ENCODE measurements around the gene STEAP1B.
A peak's percentile ranks its signal among the peaks of the same experiment; 100 is the strongest.
"Not testable (repeated sequence)": the region's sequence is repeated elsewhere in the genome, so short reads cannot be mapped to it uniquely, and the experiment has no call there.

The STEAP1B gene

DNA sequence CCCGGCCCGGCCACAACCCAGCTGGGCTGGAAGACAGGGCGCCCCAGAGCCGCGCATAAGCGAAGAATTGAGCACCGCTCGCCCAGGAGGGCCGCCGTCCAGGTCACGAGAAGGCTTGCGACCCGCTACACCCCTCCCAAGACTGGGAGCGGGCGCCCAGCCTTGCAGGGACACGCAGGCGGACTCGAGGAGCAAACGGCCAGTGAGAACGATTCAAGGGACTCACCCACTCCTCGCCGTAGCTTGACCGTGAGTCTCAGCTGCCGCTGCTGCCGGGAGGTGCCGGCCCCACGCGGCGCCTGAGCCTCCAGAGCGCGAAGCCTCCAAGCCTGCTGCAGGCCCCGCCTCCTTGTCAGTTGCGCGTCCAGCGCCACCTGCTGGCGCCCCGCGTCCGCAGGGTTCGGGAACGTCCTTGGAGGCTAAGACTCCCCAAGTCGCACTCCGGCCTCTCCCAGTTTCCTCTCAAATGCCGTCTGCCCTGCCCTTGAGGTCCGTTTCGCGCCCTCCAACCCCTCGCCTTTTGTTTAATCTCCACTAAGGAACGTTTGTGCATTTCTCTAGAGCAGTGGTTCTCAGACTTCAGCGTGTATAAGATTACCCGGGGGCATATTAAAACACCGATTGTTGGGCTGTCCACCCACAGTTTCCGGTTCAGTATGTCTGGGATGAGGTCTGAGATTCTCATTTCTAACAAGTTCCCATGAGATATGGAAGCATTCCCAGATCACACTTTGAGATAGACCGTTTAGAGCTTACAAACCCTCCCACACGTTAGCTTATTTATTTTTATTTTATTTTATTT, at the start of gene STEAP1B:
Gene STEAP1B, minus strand, starts transcription at position 301 of the 802 bp plus-strand sequence. CDS start 5,333 bp downstream, outside the sequence.
- DNase-seq (ENCODE audit: low read depth): peak; percentile 53

DNA sequence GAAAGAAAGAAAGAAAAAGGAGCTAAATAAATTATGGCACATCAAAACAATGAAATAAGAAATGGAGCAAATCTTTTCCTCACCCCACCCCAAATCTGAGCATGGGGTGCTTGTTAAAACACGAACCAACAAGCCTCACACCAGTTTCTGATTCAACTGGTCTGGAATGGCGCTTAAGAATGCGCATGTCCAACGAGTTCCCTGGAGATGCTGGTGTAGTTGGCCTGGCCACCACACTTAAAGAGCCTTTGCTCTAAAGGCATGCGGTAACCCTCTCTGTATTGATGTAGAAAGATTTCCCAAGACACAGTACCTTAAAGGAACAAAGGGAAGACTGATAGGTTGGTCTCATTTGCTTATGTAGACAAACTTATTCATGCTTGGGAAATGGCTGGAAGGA, 49.1 kb upstream of the STEAP1B start:
- no peak for DNase-seq (ENCODE audit: low read depth)

DNA sequence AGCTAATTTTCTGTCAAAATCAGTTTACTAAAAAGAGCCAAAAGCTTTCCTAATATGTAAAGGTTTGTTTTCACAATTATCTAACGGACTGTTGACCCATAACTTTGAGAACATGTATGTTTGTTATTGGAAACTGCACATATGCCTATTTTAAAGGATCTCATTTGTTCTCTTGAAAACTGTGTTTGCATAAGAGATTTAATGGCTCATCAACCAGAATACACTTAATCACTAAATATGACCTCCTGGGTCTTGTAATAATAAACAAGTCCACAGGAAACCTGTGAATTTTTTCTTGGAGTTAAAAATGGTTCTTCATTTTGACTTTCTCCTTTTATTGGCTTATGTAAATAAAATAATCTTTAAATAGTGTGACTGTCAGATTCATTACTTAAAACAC, 48.3 kb upstream of the STEAP1B start:
- DNase-seq (ENCODE audit: low read depth): no peak

DNA sequence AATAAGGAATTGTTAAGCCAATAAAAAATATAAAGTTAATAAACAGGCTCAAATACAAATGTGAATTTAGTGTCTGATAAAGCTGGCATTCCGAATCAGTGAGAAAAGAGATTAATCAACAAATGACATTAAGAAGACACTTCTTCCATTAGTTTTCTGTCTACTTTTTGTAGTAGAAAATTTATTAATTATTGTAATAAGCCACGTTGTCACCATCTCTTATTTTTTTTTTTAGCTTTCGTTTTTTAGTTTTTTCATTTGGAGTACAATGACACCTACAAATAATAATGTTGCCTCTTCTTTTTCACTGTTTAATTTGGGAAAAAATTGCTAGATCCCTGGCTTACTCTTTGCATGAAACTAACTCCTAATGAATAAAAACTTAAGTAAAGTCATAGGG, 46.8 kb upstream of the STEAP1B start:
- no peak for DNase-seq (ENCODE audit: low read depth)

DNA sequence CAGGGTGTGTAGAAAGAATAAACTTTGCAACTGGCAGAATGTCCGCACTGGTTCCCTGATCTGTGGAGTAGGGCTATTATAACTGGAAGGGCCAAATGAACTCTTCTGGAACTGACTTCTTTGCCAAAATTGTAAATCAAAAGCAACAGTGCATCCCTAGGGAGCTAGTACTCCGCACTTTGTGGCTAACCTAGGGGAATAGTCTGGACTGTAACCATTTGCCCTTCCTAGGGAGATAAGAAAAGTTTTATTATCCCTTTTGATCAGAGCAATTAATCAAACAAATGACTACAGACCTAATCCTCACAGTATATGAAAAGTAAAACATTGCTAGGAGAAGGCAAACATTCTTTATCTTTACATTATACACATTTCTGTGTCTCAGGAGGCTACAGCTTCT, 45.5 kb upstream of the STEAP1B start:
- DNase-seq (ENCODE audit: low read depth): no peak

DNA sequence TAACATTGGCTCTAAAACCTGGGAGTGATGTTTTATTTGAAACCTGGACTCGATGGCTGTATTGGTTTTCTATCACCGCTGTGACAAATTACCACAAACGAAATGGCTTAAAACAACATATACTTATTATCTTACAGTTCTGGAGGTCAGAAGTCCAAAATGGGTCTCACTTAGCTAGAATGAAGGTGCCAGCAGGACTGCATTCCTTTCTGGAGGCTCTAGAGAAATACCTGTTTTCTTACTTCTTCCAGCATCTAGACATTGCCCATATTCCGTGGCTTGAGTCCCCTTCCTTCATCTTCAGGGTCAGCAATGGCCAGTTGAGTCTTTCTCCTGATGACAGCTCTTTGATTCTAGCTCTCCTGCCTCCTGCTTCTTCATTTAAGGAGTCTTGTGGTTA, 44.3 kb upstream of the STEAP1B start:
- DNase-seq (ENCODE audit: low read depth): no peak

DNA sequence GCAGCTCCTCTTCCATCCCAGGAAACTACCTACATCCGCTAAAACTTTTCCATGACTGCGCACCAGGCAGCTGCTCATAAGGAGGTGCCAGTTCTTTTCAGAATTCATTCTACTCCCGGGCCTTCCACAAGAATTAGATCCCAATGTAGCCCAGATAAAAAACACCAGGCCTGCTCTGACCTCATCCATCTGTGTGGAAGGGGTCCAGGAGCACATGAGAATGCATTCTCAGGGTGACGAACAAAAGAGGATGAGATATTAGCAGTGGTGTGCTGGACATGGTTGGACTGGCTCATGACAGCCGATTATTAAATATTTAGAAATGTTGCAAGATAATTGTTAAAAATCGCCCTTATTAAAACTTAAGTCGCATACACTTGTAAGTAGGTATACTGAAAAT, 43.2 kb upstream of the STEAP1B start:
- DNase-seq (ENCODE audit: low read depth): no peak

DNA sequence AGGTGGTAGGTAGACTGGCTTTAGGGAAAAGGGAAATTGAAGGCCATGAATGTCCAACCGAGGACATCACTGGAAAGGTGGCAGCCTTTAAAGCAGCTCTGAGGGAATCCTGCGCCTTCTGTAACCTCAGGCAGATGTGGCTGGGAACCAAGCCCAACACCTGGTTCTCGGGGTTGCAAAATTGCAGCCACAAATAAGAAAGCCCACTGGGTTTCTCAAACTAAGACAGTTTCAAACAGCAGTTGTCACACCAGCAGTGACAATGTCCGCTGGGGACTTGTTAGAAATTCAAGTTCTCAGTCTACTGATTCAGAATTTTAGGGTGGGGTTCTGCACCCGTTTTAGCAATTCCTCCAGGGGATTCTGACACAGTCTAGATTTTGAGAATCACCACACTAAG, 42.7 kb upstream of the STEAP1B start:
- no peak for DNase-seq (ENCODE audit: low read depth)

DNA sequence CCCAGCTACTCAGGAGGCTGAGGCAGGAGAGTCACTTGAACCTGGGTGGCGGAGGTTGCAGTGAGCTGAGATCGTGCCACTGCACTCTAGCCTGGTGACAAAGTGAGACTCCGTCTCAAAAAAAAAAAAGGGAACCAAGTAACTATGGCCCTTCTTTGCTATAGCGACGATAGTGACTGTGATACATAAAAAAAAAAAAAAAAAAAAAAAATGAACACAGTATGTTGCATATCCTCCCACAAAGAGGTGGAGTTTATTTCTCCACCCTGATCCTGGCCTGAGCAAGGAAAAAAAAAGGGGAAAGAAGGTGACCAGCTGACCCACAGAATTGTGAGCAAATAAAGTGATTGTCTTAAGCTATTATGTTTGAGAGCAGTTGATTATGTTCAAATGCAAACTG, 42.3 kb upstream of the STEAP1B start:
- DNase-seq (ENCODE audit: low read depth): no peak

DNA sequence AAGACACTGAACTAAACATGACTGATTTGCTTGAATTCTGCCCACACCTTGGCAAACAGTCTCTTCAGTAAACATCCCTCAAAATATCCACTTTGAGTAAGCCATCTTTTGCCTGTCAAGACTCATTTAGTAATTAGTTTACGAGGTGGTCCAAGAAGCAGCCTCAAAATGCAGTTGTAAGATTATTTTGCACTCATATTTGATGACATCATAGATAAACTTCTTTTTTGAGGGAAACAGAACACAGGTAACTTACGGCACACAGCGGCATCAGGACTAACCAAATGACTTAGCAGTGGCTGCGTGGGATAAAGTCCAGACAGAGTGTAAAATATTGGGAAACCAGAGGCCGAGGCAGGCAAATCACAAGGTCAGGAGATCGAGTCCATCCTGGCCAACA, 41.8 kb upstream of the STEAP1B start:
- no peak for DNase-seq (ENCODE audit: low read depth)

DNA sequence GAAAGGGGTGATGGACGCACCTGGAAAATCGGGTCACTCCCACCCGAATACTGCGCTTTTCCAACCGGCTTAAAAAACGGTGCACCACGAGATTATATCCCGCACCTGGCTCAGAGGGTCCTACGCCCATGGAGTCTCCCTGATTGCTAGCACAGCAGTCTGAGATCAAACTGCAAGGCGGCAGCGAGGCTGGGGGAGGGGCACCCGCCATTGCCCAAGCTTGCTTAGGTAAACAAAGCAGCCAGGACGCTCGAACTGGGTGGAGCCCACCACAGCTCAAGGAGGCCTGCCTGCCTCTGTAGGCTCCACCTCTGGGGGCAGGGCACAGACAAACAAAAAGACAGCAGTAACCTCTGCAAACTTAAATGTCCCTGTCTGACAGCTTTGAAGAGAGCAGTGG, 28.5 kb upstream of the STEAP1B start:
- DNase-seq (ENCODE audit: low read depth): not testable (repeated sequence)

DNA sequence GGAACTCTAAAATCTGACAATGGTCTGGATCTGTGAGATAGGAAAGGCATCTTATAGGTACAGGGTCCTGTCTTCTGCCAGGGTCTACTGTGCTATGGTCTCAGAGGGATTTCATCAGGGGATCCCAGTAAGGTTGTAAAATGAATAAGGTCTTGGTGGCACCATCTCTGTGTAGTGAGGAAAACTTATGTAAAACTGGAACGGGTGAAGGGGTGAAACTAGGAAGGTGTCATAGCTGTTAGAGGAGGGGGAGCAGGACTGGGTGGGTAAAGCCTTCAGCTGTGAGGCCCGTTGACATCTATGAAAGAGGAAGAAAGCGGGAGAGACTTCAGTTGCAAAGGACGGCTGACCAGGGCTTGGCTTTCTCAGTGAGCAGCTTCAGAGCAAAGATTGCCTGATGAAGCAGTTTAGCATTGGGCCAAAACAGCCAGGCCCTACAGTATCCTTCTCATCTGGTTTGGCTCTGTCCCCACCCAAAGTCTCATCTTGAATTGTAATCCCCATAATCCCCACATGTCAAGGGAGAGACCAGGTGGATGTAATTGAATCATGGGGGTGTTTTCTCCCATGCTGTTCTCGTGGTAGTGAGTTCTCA, 24.5 kb upstream of the STEAP1B start:
- DNase-seq (ENCODE audit: low read depth): not testable (repeated sequence)

DNA sequence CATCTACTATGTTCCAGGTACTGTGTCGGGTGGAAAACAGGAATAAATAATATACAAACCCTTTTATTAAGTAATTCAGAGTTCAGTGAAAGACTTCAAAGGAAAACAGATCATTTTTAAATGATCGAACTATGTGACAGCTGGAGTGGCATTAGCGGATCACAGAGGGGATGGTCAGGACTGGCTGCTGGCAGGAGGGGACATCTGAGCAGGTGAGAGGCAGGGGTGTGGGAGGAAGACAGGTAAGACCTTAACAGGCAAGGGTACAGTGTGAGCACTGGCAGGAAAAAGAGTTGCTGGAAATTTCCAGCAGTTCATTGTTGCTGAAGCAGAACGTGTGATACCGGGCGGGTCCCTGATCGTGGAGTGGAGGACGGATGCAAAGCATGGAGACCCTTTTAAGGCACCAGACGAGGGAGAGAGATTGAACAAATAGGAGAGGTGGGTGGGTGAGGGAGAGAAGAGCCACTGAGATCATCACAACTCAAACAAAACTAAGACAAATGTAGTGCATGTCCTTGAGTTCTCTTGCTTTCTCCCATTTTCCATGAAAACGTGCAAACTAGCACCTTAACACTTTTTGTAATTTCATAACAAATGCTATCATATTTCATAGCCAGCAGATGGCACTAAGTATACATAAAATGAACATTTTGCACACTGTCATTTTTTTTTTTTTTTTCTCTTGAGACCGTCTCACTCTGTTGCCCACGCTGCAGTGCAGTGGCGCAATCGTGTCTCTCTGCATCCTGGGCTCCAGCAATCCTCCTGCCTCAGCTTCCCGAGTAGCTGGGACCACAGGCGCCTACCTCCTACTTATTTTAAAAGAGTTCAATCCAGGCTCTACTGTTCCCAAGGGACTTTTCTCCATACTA, 23.7 kb upstream of the STEAP1B start:
- not testable (repeated sequence) for DNase-seq (ENCODE audit: low read depth)

DNA sequence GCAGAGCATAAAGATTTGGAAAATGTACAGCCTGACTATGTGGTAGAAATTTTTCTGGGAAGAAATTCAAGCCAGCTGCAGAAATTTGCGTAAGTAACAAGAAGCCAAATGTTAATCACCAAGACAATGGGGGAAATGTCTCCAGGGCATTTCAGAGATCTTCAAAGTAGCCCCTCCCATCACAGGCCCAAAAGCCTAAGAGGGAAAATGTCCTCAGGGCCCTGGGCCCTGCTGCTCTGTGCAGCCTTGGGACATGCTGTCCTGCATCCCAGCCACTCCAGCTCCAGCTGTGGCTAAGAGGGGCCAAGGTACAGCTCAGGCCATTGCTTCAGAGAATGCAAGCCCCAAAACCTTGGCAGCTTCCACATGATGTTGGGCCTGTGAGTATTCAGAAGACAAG, 19.6 kb upstream of the STEAP1B start:
- DNase-seq (ENCODE audit: low read depth): not testable (repeated sequence)

DNA sequence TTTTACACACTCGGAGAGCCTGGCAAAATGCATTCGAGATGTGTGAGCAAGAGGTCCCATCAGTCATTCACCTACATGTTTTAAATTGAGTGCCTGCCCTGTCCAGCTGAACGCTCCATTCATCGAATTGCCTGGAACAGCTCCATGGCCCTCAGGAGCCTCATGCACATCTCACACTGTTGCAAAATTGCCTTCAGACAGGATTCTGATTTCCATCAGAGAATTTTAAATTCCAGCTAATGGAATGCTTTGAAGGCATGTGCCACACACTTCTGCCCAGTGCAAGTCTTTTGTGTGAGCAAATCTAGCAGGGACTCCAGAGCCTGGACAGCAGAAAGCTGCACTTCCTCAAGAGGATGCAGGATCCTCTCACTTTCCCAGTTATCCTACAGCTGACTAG, 17.0 kb upstream of the STEAP1B start:
- DNase-seq (ENCODE audit: low read depth): not testable (repeated sequence)

DNA sequence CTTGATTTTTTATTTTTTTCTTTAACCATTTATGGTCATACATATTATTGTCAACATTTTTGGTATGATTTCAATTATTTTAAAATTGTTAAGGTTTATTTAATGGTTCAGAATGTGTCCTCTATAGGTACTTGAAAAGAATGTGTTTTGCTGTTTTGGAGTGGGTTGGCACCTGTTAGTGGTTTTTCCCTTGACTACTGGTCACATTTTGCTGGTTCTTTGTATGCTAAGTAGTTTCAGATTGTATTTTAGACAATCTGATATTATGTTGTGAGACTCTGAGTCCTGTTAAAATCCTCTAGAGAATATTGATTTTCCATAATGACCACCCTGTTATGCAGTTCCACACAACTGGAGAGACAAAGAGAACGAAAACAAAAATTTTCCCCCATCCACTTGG, 15.0 kb upstream of the STEAP1B start:
- DNase-seq (ENCODE audit: low read depth): not testable (repeated sequence)

DNA sequence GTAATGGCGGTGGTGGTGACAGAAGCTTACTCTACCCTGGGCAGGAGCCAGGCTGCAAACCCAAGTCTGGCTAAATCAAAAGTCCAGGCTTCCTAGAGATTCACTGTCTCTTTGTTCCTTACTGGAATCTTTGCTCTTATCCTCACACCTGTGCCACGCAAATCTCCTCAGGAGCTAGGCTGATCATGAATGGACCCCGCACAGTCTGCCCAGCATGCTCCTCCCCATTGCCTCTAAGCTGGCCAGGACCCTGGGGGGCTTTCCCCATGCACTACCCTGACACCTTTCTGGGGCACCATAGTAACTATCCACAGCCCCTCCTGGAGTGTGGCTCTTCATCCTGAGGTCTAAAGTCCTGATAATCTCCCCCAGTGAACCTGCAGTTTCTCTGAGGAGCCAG, 7.3 kb upstream of the STEAP1B start:
- DNase-seq (ENCODE audit: low read depth): not testable (repeated sequence)

DNA sequence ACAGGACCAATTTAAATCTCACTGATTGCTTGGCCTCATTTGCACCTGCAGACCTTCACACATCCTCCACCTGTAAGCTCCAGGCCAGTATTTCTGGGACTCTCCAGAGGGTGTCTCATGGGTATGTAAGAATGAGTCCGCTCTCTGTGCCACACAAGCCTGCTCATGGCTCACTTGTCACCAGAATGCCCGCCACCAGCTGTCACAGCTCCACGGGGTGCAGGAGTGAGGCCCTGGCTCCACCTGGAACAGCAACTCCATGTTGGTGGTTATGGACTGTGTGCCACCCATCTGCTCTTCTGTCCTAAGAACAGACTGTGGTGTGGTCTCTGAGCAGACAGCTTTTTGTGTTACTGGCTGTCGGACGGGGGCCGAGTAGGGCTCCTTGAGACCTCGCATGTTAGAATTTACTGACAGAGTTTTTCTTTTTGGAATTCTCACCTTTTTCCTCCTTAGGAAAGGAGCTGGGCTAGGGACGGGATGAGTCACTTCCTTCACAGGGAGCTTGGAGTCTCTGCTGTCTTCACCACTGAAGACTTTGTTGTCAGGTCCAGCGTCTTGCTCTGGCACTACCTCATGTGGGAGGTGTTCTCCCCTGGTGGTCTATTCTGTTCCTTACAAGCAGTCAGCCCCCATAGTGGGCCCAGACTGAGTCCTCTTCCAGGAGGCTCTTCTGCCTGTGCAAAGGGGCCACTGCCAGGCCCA, 6.5 kb upstream of the STEAP1B start:
- DNase-seq (ENCODE audit: low read depth): not testable (repeated sequence)

DNA sequence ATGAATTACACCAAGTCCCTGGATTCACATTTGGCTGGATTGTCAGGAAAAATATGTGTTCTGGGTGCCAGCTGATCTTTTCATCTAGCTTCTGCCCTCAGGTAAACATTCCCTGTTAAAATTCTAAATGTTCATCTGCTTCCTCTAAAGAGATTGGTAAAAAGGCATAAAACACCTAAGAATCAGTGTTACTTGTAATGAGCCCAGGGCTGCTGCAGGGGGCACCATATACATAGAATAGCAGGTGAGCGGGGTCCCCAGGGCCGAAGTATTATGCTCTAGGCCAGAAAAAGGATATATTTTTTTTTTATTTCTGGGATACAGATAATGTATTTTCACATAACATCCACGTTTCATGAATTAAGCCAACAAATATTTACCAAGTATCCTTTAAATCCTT, 4.5 kb upstream of the STEAP1B start:
- DNase-seq (ENCODE audit: low read depth): not testable (repeated sequence)

DNA sequence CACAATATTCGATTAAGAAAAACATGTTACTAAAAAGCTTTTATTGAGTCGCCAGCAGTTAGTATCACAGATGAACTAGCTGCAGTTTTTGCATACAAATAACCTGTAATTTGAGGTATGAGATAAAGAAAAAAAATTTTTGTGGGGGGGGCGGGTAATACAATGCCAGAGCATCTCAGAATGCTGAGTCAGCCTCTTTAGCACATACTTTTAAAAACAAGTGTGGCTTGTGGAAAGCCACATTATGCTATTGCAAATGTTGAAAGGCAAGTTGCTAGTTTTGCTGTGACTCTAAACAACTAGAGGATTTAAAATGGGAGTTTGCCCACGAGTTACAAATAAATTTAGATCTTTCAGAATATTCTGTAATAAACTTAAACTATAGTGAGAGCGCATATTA, 2.1 kb upstream of the STEAP1B start:
- not testable (repeated sequence) for DNase-seq (ENCODE audit: low read depth)

DNA sequence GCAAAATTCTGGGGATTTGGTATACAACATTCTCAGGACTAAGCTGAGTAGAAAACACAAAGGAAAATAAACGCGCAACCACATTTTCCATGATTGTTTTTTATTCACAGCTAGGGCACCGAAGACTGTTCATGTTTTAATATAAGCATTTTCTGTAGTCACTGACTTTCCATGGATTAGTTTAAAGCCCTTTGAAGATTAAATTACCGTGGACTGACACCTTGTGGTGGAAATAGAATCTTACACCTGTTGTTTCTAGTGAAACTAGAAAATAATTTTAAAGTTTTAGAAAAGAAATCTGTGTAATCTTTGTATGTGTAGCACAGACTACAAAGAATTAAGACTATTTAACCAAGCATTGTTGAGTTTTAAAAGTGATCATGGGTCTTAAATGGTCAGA, 1.3 kb upstream of the STEAP1B start:
- DNase-seq (ENCODE audit: low read depth): not testable (repeated sequence)

DNA sequence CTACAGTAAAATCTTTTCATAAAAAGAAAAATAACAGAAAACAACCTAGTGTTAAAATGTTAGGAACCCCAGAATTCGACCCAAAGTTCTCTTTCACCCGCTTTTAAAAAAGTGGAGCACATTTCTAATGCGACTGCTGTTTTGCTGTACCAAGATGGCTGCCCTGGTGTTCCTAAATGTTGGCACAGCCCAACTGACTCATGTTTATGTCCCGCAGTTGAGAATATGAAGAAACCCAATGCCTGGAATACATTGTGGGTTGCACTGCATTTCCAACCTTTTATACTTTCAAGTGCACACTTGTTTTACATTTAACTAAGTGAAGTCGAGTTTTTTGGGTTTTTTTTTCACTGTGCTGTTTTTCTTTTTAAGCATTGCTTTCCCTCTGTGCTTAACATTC, 944 bp downstream of the STEAP1B start:
- DNase-seq (ENCODE audit: low read depth): no peak
